ENCODE results near the gene TTC39B.

The TTC39B gene

DNA sequence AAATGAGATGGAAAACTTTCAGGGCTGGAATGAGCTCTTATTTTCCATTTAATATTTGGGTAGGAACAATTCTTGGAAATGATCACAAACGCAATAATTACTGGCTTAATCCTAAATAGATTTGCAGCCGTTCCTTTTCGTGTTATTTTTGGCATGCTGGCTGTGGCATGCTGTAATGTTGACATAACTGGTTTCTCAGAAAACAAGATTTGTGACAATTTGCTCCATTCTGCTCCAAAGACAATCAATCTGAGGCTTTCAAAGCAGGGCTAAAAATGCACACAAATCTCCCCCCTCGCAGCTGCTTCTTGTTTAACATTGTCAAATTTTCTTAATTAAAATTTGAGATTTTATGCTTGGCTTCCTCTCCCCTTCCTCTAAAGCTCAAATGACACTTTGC lies 151.2 kb downstream of the TTC39B start:
- peaks cover 3% of the 10 kb centered on the region; the same call in 1 of the 2 replicates for H3K36me3 ChIP-seq (ENCODE audit: insufficient read depth, low read length)
- H3K27me3 ChIP-seq (ENCODE audit: insufficient read depth, low read length): no peaks in the 10 kb centered on the region
- peak overlapping the region; percentile 89 for H3K27ac ChIP-seq (ENCODE audit: low read depth, low read length)
- H3K79me2 ChIP-seq (ENCODE audit: control insufficient read depth, insufficient read depth, low read length, unreplicated experiment): no peaks in the 10 kb centered on the region
- no peak overlapping the region for H2AFZ ChIP-seq (ENCODE audit: low read length, unreplicated experiment)
- H3K4me1 ChIP-seq (ENCODE audit: control insufficient read depth, insufficient read depth, low read length, unreplicated experiment): peaks cover 61% of the 10 kb centered on the region
- H3K4me3 ChIP-seq (ENCODE audit: low read depth, low read length): no peak overlapping the region

DNA sequence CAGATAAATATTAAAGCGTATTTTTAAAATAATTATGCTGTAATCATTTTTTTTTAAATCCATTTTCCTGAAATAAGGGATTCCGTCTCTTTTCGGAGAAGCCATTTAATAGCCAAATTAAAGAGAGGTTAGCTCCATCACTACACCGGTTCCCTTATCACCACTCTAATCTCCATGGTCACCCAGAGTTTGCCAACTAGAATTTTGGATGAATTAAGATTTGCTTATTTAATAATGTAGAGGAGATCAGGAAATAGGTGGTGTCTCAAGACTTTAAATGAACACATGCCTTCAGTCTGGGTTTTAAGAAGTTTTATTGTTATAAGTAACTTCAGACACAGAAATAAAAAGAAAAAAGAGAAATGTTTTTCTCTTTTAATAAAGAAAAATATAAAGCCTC lies 151.7 kb downstream of the TTC39B start:
- Histone ChIP-seq H3K4me1 (ENCODE audit: control insufficient read depth, insufficient read depth, low read length, unreplicated experiment) (peaks cover 61% of the 10 kb centered on the region), H3K36me3 (ENCODE audit: insufficient read depth, low read length) (peaks cover 3% of the 10 kb centered on the region; the same call in 1 of the 2 replicates), H3K27ac (ENCODE audit: low read depth, low read length) (peak overlapping the region; percentile 89), H3K4me3 (ENCODE audit: low read depth, low read length) (no peak overlapping the region), H3K79me2 (ENCODE audit: control insufficient read depth, insufficient read depth, low read length, unreplicated experiment) (no peaks in the 10 kb centered on the region), H2AFZ (ENCODE audit: low read length, unreplicated experiment) (no peak overlapping the region), H3K27me3 (ENCODE audit: insufficient read depth, low read length) (no peaks in the 10 kb centered on the region)

DNA sequence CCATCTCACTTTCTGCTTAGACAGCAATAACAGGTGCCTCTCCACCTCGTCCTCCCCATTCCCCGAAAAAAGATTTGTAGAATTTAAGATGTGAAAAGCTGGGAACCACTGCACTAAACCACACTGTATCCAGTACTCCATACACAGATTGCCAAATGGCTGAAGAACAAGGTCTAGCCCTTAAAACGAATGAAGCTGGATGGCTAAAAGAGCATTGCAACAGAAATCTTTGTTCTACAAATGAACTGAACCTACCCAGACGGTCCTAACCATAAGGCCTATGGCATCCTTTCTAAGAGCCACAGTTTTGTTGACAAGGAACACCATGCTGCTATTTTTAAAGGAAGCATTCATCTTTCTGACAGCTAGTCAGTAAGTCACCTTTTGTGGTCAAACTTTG lies 152.3 kb downstream of the TTC39B start:
- Histone ChIP-seq H3K36me3 (ENCODE audit: insufficient read depth, low read length) (no peaks in the 10 kb centered on the region), H3K4me1 (ENCODE audit: control insufficient read depth, insufficient read depth, low read length, unreplicated experiment) (peaks cover 61% of the 10 kb centered on the region), H3K4me3 (ENCODE audit: low read depth, low read length) (no peak overlapping the region), H3K79me2 (ENCODE audit: control insufficient read depth, insufficient read depth, low read length, unreplicated experiment) (no peaks in the 10 kb centered on the region), H3K27ac (ENCODE audit: low read depth, low read length) (no peak overlapping the region), H2AFZ (ENCODE audit: low read length, unreplicated experiment) (no peak overlapping the region), H3K27me3 (ENCODE audit: insufficient read depth, low read length) (no peaks in the 10 kb centered on the region)

DNA sequence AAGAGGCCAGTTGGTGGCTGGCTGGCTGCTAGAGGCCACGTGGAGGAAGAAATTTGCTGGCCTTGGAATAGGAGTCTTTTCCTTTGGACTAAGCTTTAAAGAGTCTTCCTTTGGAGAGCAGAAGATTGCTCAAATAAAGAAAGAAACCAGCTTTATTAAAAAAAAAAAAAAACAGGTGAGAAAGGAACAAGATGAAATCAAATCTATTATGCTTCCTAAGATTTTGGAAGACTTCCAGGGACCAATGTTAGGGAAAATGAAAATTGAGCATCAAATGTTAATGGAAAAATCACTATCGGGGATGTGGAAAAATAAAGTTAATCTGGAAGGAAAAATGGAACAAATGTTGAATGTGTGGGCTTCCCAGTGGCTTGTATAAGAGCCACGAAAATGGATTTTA lies 153.1 kb downstream of the TTC39B start:
- Histone ChIP-seq H3K27me3 (ENCODE audit: insufficient read depth, low read length) (no peaks in the 10 kb centered on the region), H3K27ac (ENCODE audit: low read depth, low read length) (no peak overlapping the region), H2AFZ (ENCODE audit: low read length, unreplicated experiment) (no peak overlapping the region)

GRCh38 chr9:15150939-15151338 lies 156.1 kb downstream of the TTC39B start:
- H3K36me3 ChIP-seq (ENCODE audit: insufficient read depth, low read length): no peaks in the 10 kb centered on the region
- H3K27ac ChIP-seq (ENCODE audit: low read depth, low read length): no peak overlapping the region
- H3K4me1 ChIP-seq (ENCODE audit: control insufficient read depth, insufficient read depth, low read length, unreplicated experiment): peaks cover 37% of the 10 kb centered on the region
- no peaks in the 10 kb centered on the region for H3K27me3 ChIP-seq (ENCODE audit: insufficient read depth, low read length)
- H3K4me3 ChIP-seq (ENCODE audit: low read depth, low read length): no peak overlapping the region
- no peak overlapping the region for H2AFZ ChIP-seq (ENCODE audit: low read length, unreplicated experiment)
- no peaks in the 10 kb centered on the region for H3K79me2 ChIP-seq (ENCODE audit: control insufficient read depth, insufficient read depth, low read length, unreplicated experiment)

More for the DNA sequence above, 153.1 kb downstream of the TTC39B start:
- Histone ChIP-seq H3K4me1 (ENCODE audit: control insufficient read depth, insufficient read depth, low read length, unreplicated experiment) (peaks cover 63% of the 10 kb centered on the region), H3K4me3 (ENCODE audit: low read depth, low read length) (no peak overlapping the region), H3K36me3 (ENCODE audit: insufficient read depth, low read length) (no peaks in the 10 kb centered on the region), H3K79me2 (ENCODE audit: control insufficient read depth, insufficient read depth, low read length, unreplicated experiment) (no peaks in the 10 kb centered on the region)

DNA sequence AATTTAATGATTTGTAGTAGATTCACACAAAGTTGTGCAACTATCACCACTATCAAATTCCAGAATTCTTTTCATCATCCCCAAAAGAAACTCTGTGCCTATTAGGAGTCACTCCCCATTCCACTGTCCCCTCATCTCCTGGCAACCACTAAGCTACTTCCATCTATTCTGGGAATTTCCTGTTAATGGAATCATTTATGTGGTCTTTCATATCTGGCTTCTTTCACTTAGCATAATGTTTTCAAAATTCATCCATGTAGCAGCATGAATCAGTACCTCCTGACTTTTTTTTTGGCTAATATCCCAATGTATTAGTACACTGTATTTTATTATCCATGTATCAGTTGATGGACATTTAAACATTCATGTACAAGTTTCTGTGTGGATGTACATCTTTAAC lies 157.6 kb downstream of the TTC39B start:
- Histone ChIP-seq H3K4me3 (ENCODE audit: low read depth, low read length) (no peak overlapping the region), H3K27me3 (ENCODE audit: insufficient read depth, low read length) (no peaks in the 10 kb centered on the region), H3K79me2 (ENCODE audit: control insufficient read depth, insufficient read depth, low read length, unreplicated experiment) (no peaks in the 10 kb centered on the region), H3K36me3 (ENCODE audit: insufficient read depth, low read length) (no peaks in the 10 kb centered on the region), H3K4me1 (ENCODE audit: control insufficient read depth, insufficient read depth, low read length, unreplicated experiment) (peaks cover 35% of the 10 kb centered on the region), H2AFZ (ENCODE audit: low read length, unreplicated experiment) (no peak overlapping the region), H3K27ac (ENCODE audit: low read depth, low read length) (peak overlapping the region; percentile 41)

GRCh38 chr9:15146268-15146700 lies 160.7 kb downstream of the TTC39B start:
- Histone ChIP-seq H3K27me3 (ENCODE audit: insufficient read depth, low read length) (no peaks in the 10 kb centered on the region), H3K4me3 (ENCODE audit: low read depth, low read length) (no peak overlapping the region), H3K79me2 (ENCODE audit: control insufficient read depth, insufficient read depth, low read length, unreplicated experiment) (no peaks in the 10 kb centered on the region), H3K27ac (ENCODE audit: low read depth, low read length) (no peak overlapping the region), H2AFZ (ENCODE audit: low read length, unreplicated experiment) (no peak overlapping the region), H3K36me3 (ENCODE audit: insufficient read depth, low read length) (no peaks in the 10 kb centered on the region), H3K4me1 (ENCODE audit: control insufficient read depth, insufficient read depth, low read length, unreplicated experiment) (peaks cover 37% of the 10 kb centered on the region)

DNA sequence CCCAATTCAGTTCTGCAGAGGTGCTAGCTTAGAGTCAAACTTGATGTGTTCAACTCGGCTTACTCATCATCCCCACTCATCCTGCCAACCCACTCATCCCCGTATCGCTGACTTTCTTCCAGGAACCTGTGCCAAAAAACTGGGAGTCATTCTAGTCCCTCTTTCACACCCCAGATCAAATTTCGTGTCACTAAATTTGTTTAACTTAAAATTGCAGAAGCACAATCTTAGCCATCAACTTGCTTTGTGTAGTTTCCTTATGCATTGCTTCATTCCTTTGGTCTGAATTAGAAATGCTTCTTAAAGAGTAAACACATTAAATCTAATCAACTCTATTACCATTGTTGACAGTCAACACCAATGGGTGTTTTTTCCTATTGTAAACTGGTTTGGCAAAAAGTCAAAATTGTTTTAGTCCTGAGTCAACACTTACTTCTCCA lies 162.4 kb downstream of the TTC39B start:
- Histone ChIP-seq H3K36me3 (ENCODE audit: insufficient read depth, low read length) (no peaks in the 10 kb centered on the region), H2AFZ (ENCODE audit: low read length, unreplicated experiment) (no peak overlapping the region), H3K27me3 (ENCODE audit: insufficient read depth, low read length) (no peaks in the 10 kb centered on the region), H3K4me3 (ENCODE audit: low read depth, low read length) (peak overlapping the region; percentile 32; the same call in 1 of the 2 replicates), H3K79me2 (ENCODE audit: control insufficient read depth, insufficient read depth, low read length, unreplicated experiment) (no peaks in the 10 kb centered on the region), H3K4me1 (ENCODE audit: control insufficient read depth, insufficient read depth, low read length, unreplicated experiment) (peaks cover 20% of the 10 kb centered on the region), H3K27ac (ENCODE audit: low read depth, low read length) (no peak overlapping the region; the same call in 1 of the 2 replicates)

GRCh38 chr9:15142878-15143534 lies 164.0 kb downstream of the TTC39B start:
- no peak overlapping the region for H3K27ac ChIP-seq (ENCODE audit: low read depth, low read length)
- H3K79me2 ChIP-seq (ENCODE audit: control insufficient read depth, insufficient read depth, low read length, unreplicated experiment): no peaks in the 10 kb centered on the region
- no peaks in the 10 kb centered on the region for H3K36me3 ChIP-seq (ENCODE audit: insufficient read depth, low read length)
- H3K4me1 ChIP-seq (ENCODE audit: control insufficient read depth, insufficient read depth, low read length, unreplicated experiment): peaks cover 14% of the 10 kb centered on the region
- H3K4me3 ChIP-seq (ENCODE audit: low read depth, low read length): no peak overlapping the region
- no peaks in the 10 kb centered on the region for H3K27me3 ChIP-seq (ENCODE audit: insufficient read depth, low read length)
- H2AFZ ChIP-seq (ENCODE audit: low read length, unreplicated experiment): no peak overlapping the region

- H3K27me3 ChIP-seq (ENCODE audit: insufficient read depth, low read length): no peaks in the 10 kb centered on the region
- no peak overlapping the region for H2AFZ ChIP-seq (ENCODE audit: low read length, unreplicated experiment)
- H3K27ac ChIP-seq (ENCODE audit: low read depth, low read length): no peak overlapping the region
- H3K4me3 ChIP-seq (ENCODE audit: low read depth, low read length): no peak overlapping the region
- no peaks in the 10 kb centered on the region for H3K36me3 ChIP-seq (ENCODE audit: insufficient read depth, low read length)
- H3K79me2 ChIP-seq (ENCODE audit: control insufficient read depth, insufficient read depth, low read length, unreplicated experiment): no peaks in the 10 kb centered on the region
- H3K4me1 ChIP-seq (ENCODE audit: control insufficient read depth, insufficient read depth, low read length, unreplicated experiment): peaks cover 8% of the 10 kb centered on the region
Observed at GRCh38 chr9:15140051-15140450, 167.0 kb downstream of the TTC39B start.

- Histone ChIP-seq H3K36me3 (ENCODE audit: insufficient read depth, low read length) (no peaks in the 10 kb centered on the region), H2AFZ (ENCODE audit: low read length, unreplicated experiment) (no peak overlapping the region), H3K27ac (ENCODE audit: low read depth, low read length) (no peak overlapping the region), H3K4me1 (ENCODE audit: control insufficient read depth, insufficient read depth, low read length, unreplicated experiment) (peaks cover 3% of the 10 kb centered on the region), H3K27me3 (ENCODE audit: insufficient read depth, low read length) (no peaks in the 10 kb centered on the region), H3K79me2 (ENCODE audit: control insufficient read depth, insufficient read depth, low read length, unreplicated experiment) (no peaks in the 10 kb centered on the region), H3K4me3 (ENCODE audit: low read depth, low read length) (no peak overlapping the region)
Observed at GRCh38 chr9:15139469-15139868, 167.5 kb downstream of the TTC39B start.
